Stimulated activated CD8-positive, alpha-beta memory T cell treated with anti-CD3 and anti-CD28 coated beads, Interleukin-7, amount 100 ng/mL, for 1 hour (primary cell): ENCODE data around the gene TADA3.

Source experiments
- DNase-seq, 2 donors: peaks; one replicate each; pipeline ENCODE4 v3.0.0-alpha.2; 2020; ENCODE audit warnings: low read depth in 2 of 2

The TADA3 gene

DNA sequence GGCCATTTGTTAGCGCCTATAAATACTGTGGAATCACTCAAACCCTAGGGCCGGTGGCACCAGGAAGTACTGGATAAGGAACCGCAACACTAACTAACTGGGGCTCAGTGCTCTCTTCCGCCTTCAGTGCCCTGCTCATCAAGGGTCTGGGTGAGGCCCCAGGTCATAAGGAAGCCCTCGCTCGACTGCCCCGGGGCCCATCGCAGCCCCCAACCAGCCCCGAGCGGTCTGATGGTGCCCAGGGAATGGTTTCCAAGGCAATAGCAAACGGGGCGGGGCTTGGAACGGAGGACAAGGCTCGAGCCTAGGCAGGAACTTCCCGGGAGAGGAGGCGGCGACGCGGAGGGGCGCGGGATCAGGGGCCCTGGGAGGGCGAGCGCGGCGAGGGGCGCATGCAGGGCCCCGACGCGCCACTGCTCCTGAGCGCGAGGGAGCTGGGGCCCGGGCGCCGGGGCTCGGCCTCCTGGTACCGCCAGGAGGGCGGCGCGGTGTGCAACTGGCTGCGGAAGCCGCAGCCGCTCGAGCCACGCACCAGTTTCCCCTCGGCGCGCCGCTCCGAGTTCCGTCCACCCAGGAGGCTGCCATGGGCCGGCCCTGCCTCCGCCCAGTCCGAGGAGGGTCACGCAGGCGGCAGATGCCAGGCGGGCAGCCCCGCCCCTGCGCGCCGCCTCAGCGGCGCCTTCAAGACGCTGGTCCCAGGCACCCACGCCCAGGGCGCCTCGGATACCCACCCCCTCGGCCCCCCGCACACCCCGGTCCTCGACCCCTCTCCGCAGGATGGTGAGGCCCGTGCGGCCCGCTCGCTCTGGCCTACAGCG lies 17.6 kb upstream of the TADA3 start, which contains the start of gene TTLL3:
TSS of gene TTLL3 (plus strand) at position 648 of the 818 bp plus-strand sequence. CDS start 400 bp downstream, outside the sequence.
- peak in 1 of 2 donors; percentile 5 for DNase-seq

DNA sequence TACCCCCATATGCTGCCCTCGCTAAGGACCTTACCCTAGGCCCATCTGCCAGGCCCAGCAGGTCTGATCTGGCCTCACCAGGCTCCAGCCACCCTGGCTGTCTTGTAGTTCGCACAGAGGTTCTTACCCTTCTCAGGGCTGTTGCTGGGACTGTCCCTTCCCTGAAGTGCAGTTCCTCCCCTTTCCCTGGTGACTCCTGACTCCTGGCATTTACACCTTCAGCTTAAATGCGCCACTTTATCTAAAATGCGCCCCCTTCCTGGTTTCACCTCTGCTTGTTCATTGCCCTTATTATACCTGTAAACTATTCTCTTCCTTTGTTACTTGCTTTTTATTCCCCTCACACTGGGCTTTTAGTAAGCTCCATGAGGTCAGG lies 17.0 kb upstream of the TADA3 start:
- DNase-seq: no peak

DNA sequence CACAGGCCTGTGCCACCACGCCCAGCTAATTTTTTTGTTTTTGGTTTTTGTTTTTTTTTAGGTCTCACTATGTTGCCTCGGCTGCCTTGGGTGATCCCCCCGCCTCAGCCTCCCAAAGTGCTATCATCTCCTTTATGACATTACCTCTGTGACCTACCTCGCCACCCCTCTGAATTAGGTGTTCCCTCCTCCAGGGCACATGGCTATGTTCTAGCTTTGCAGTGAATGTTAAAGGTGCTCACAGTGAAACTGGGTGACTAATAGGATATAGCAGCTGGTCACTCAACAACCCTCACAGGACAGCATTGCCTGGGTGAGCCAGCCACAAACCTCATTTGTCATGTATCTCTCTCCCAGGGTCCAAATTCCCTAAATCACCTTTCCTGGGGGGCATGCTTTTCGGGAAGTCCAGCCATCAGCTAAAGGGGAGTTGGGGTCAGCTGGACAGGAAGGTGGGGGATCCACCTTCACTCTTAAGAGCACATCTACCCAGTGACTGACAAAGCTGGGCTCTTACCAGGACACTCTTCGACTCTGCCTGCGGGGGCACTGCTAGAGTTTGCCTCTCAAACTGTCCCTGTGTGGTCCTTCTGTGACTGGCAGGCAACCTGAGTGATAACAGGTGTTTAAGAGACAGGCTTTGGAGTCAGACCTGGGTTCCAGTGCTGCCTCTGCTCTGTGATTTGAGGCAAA lies 16.2 kb upstream of the TADA3 start:
- DNase-seq: peak in 1 of 2 donors; percentile 19

DNA sequence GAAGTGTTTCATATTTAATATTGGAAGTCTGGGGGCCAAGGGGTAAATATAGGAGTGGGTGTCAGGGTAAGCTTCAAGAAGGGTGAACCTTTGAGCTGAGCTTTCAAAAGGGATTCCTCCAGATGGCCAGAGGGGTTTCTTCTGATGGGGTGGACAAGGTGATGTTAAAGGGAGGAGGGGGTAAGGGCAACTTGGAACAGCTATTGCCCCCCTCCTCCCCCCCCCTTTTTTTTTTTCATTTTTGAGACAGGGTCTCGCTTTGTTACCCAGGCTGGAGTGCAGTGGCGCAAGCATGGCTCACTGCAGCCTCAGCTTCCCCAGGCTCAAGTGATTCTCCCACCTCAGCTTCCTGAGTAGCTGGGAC lies 15.7 kb upstream of the TADA3 start:
- DNase-seq: no peak

DNA sequence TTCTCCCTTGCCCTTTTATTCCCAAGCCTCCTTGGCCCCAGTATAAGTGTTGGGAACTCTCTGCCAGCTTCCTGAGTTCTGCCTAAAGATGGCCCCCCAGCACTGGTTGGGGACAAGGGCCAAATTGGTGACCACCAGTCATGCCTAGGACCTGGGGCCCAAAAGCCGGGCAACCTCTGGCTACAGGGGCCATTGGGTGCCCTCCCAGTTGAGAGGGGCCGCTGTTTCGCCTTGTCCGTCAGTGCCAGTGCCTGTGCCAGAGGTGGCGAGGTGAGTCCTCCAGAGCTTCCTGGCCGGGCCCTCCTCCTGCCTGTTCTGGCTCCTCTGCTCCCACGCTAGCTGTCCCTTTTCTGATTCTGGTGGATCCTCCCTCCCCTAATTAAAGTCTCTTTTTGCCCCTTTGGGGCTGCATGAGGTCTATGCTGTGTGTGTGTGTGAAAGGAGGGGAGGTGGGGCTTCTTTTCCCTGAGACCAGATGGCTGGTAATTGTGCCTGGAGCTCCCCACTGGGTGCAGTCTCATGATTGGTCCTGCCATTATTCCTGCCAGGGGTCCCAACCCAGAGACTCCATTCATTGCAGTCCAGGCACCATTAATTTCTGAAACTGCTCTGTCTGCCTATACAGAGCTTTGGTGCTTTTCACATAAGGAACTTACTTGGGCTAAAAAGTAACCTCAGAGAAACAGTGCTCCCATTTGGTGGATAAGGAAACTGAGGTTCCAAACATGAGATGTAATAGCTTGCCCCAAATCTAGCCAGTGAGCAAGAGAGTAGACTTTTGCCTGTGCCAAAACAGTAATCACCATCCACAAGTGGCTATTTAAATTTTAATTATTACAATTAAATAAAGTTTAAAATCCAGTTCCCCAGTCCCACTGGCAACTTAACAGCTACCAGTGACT lies 14.7 kb upstream of the TADA3 start:
- no peak for DNase-seq

DNA sequence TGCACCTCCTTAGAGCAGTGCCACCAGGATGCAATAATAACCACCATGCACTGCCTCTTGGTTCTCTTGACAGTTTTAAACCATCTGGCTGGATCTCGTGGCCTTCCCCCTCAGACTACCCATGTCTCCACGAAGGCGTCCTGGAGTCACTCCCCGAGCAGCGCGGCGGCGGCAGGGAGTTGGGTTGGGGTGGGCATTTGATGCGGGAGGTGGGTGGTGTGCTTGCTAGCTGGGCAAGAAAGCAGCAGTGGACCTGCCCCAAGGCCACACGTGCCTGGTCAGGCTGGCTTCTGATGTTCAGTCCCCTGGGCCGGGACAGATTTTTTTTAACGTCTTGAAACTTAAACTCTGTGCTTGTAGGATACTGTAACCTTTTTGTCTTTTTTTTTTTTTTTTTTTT lies 13.9 kb upstream of the TADA3 start:
- no peak for DNase-seq

DNA sequence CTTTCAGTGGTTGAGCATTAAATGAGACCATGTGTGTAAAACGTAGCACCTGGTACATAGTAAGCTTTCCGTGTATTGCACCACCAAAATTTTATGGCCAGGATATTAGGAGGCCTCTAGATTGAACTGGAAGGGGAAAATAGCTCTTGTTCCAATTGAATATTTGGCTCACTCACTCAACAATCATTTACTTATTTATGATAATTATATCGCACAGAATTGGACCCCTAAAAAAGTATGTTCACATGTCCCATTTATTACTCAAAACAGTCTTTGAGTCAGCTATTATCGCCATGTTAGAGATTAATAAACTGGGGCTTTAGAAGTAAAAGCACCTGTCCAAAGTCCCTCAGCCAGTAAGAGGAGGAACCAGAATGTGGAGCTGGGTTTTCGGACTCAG lies 12.7 kb upstream of the TADA3 start:
- no peak for DNase-seq

DNA sequence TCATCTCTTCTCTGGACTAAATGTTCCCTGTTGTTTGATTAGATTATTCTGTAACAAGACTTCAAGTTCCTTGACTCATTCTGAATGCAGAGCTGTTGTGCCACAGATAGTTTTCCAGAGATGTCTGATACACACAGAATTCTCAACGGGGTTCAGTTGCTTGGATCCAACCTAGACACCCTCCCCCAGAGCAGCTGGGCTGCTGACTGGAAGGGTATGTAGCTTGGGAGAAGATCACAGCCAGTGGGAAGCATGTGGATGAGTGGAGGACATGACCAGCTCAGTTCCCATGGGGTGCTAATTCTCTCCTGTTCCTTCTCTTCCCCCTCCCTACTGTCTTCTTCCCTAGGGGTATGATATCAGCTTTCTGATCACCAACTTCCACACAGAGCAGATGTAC lies 11.2 kb upstream of the TADA3 start:
- DNase-seq: no peak

DNA sequence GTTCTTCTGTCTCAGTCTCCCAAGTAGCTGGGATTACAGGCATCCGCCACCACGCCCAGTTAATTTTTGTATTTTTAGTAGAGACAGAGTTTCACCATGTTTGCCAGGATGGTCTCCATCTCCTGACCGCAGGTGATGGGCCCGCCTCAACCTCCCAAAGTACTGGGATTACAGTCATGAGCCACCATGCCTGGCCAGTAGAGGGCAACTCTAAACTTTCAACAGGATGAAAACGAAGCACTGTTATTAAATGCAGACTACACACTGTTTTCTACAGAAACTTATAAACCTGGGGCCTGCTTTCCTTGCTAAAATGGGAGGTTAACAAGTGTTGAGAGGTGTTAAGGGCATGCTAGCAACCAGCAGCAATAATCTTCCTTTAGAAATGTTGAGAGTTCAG lies 8.3 kb upstream of the TADA3 start:
- DNase-seq: no peak

DNA sequence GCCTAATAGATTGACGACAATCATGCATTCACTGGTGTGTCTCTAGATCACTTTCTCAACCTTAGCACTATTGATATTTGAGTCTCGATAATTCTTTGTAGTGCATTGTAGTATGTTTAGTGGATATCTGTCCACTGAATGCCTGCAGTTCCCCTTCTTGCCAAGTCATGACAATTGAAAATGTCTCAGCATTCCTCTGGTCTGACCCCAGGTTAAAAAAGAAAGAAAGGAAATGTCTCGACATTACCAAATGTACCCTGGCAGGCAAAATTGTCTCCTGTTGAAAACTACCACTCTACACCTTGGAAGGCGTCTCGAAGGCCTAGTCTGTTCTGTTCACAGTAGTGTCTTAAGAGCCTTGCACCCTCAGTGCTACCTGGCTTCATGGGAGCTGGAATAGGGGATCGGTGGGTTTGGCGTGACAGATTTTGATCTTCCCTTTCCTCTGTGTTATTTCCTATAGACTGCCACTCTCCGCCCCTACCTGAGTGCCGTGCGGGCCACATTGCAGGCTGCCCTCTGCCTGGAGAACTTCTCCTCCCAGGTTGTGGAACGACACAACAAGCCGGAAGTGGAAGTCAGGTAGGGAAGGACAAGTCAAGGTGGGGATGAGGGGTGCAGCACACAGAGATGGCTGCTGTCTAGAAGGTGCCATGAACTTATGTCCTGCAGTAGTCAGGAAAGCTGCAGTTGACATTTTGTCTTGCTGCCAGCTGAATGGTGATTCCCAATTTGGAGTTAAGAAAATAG lies 5.1 kb upstream of the TADA3 start:
- DNase-seq: no peak

DNA sequence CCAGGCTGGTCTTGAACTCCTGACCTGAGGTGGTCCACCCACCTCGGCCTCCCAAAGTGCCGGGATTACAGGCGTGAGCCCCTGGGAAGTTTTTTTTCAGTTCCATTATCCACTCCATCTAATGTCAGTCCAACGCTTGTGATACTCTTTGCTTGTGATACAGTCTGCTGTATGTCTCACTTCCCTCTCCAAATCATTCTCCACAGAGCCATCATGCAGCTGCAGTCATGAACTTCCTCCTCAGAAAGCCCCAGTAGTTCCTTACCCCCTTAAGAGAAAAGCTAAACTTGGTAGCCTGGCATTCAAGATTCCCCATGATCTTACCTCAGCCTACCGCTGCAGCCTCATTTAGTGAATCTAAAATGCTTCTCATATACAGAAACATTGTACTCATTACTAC lies 2.9 kb upstream of the TADA3 start:
- no peak for DNase-seq

DNA sequence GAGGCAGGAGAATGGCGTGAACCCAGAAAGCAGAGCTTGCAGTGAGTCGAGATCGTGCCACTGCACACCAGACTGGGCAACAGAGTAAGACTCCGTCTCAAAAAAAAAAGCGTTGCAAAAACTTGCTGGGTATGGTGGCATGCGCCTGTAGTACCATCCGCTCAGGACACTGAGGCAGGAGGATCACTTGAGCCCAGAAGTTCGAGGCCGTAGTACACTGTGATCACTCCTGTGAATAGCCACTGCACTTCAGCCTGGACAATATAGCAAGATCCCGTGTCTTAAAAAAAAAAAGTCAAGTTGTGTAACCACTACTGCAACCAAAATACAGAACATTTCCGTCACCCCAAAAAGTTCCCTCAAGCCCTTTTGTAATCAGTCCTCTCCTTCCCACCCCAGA lies 2.1 kb upstream of the TADA3 start:
- DNase-seq: no peak

DNA sequence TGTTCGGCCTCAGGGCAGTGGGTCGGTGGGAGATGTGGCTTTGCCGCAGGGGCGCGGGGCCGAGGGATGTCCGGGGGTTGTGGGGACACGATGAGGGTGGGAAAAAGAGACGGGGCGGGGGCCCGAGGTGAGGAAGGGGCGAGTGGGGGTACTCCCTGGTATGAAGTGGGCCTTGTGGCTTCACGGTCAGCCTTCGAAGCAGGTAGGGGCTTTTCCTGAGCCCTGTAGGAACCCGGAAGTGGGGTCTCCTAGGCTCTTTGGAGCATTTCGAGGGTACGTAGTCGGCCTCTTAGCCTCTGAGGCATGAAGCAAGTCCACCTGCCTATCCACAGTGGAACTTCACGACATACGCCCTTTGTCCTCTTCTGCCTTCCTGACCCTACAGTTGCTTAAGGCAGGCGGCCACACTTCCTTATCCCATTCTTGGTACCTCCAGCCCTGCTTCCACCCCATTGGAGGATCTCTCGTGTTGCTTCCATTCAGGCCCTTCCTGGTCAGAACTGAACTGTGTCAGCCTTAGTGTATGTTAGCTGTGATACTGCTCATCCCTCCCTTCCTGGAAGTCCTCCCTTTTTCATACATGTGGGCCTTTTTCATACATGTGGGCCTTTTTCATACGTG lies 998 bp upstream of the TADA3 start:
- peak in 1 of 2 donors; percentile 12 for DNase-seq

DNA sequence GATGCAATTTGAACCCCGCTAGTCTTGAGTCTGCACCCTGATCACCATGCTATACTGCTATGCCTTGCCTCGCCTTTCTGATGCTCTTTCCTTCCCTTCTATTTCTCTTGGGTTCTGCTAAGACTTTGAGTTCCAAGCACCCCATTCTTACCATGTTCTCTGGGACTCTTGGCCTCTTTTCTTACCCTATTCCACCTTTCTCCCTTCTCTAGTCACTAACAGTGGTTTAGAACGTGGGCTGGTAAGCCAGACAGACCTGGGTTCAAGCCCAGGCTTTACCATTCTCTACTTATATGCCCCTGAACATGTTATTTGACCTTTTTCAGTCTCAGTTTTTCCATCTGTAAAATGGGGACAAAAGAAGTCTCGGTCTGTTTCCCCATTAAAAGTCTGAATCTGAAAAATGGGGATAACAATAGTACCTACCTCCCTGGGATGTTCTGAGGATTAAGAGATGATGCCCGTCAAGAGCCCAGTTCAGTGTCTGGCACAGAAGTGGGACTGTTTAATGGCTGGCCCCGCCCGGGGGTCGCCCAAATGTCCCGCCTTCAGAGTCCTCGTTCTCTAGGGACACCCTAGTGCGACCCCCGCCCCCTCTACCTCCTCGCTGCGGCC lies 376 bp downstream of the TADA3 start:
- DNase-seq: no peak

DNA sequence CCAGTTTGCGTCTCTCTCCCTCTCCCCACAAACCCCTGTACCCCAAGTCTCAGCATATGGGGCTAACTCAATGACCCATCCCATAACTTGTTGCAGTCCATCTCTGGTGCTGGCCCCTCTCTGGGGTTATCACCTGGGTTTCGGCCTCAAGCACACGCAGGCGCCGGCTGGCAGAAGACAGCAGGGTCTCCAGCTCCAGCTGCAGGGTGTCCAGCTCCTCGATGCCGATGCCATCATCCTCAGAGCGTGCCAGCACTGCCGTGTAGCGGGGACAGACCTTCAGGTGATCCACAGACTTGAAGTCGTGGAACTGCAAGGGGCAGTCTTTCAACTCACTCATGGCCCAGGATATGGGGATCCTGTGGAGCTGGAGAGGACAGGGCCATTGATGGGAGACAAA lies 1.1 kb downstream of the TADA3 start:
- DNase-seq: no peak

DNA sequence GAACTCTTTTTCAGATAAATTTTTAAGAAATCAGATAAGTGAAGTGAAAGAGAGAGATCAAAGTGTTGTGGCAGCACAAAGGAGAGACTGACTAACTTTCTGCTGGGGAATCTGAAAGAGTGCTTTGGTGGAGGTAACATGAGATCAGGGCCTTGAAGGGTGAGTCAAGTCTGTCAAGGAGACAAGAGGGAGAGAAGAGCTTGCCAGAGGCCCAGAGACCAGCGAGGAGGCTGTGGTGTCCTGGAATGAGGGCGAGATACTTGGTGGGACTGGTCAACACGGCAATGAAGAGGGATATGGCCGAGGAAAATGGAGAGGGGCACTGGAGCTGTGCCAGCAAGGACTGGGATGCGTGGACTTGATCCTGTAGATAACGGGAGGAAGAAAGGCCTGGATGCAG lies 4.6 kb downstream of the TADA3 start:
- DNase-seq: no peak

DNA sequence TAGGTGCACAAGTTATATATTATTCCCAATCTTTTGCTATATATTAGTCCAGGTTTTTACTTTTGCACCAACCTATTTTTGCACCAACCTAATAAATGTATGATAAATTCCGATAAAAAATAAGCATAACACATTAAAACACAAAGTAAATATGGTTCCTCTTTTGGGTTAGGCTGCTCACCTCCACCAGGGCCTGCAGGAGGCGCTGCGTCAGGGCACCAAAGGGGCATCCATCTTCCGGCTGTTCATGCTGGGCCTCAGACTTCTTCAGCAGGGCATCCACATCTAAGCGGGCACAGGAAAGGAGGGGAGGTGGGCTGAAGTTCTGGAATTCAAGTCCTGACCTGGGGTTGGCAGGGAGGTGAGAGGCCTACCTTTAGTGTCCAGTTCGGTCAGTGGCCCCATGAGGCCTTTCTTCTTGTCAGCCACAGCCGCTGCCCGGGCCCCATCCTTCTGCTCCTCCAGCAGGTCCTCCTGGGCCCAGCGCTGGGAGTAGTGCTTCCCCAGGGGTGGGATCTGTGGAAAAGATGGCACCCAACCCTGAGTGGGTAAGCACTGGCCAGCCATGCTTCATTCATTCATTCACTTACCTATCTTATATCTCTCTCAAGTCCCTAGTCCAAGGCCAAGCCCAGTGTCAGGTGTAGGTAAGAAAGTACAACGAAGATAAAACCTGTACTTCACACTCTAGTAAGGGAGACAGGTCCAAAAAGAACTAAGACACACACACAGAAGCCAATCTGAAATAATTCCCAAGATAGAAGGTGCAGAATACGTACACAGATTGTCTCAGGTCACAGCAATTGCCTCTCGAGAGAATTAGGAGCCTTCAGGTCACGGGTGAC lies 5.2 kb downstream of the TADA3 start:
- DNase-seq: no peak

DNA sequence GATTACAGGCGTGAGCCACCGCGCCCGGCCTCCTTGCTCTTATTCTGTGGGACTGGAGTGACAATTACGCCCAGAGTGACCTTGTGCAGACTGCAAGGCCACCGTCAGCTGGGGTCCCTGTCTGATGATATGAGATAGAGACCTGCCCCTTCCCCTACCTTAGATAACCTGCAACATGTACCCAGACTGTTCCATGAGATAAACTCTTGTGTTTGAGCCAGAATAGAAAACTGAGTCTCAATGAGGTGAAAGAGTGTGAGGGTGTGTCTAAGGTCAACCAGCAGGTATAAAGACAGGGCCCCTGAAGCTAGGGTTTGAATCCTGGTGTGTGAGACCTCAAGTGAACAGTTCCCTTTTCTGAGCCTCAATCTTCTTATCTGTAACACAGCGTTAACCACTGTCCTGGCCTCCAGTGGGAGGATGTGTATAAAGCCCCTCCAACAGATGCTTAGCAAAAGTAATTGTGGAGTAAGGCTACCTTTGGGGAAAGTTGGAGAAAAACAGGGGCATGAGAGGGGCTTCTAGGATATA lies 6.0 kb downstream of the TADA3 start:
- no peak for DNase-seq

DNA sequence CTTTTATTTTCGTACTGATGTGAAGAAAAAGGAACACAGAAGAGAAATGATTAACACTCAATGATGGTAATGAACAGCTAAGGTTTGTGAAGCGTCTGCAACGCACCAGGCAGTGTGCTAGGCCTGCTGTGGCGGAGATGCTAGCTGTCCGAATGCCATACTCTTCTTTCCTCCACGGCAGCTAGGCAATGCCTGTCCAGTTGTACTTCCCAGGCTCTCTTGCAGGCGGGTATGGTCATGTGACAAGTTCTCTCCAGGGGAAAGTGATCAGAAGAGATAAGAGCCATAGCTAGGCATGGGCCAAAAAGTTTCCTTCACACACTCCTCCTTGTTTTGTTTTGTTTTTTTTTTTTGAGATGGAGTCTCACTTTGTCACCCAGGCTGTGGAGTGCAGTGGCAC lies 6.7 kb downstream of the TADA3 start:
- no peak for DNase-seq

DNA sequence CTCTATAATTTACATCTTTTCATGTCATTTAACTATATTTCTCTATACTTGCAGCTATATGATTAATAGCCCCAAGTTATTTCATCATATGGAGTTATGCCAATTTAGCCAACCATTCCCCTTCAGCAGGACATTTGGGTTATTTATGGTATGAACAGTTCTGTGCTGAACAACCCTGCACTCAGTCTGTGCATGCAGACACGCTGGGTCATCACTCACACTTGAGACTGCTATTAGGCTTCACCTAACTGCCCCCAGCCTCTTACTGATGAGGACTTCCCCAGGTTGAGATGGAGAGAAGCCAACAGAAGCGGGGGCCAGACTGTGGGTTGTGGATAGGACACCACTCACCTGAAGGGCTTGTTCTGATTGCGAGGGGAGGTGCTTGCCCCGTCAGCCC lies 7.3 kb downstream of the TADA3 start:
- DNase-seq: no peak
